ENCODE data around the gene PRDM16. TPM values are rescaled to one million over a fixed set of nuclear protein-coding genes. Genes with fewer than 3 reads are reported as not detected.

PRDM16 gene
- total RNA-seq, 4 donors from 2014 or later: 0.08 to 0.19 (median 0.12) TPM

- peak overlapping the region in 2 of 4 donors; percentile 3 to 28 for H3K27ac ChIP-seq
- intact Hi-C loops (cut with DNase I): no loop called here
- H3K36me3 ChIP-seq: no peaks in the 10 kb centered on the region
- peaks cover 0 to 17% (median 6%) of the 10 kb centered on the region in 3 donors for H3K4me1 ChIP-seq
- no peaks in the 10 kb centered on the region for H3K9me3 ChIP-seq
- 80 to 100% methylated on average over 1 to 3 of the region's 12 CpGs for WGBS, 2 donors
- H3K4me3 ChIP-seq: no peak overlapping the region
- TF ChIP-seq CTCF (IDR thresholded peaks at IDR 0.05): no peak
- TF ChIP-seq POLR2A (IDR thresholded peaks at IDR 0.05): no peak
- DNase-seq: no peak
- H3K27me3 ChIP-seq: peaks cover 0 to 34% (median 0%) of the 10 kb centered on the region in 4 donors
These were observed 58.7 kb downstream of the PRDM16 start for GRCh38 chr1:3127738-3128137.

- Histone ChIP-seq H3K27me3 (peaks cover 0 to 34% (median 0%) of the 10 kb centered on the region in 4 donors), H3K36me3 (no peaks in the 10 kb centered on the region), H3K27ac (peak overlapping the region in 1 of 4 donors; percentile 13), H3K4me3 (no peak overlapping the region), H3K9me3 (no peaks in the 10 kb centered on the region), H3K4me1 (peaks cover 0 to 17% (median 6%) of the 10 kb centered on the region in 3 donors)
- no peak for TF ChIP-seq POLR2A (IDR thresholded peaks at IDR 0.05)
- TF ChIP-seq CTCF (IDR thresholded peaks at IDR 0.05): no peak
- intact Hi-C loops (cut with DNase I): no loop called here
- WGBS, 2 donors: 73 to 88% methylated on average over 3 to 7 of the region's 26 CpGs
- no peak for DNase-seq
These were observed 59.6 kb downstream of the PRDM16 start for GRCh38 chr1:3128431-3129132.

GRCh38 chr1:3129133-3129490 is 60.1 kb downstream of the PRDM16 start:
- Histone ChIP-seq H3K36me3 (no peaks in the 10 kb centered on the region), H3K27me3 (peaks cover 0 to 34% (median 0%) of the 10 kb centered on the region in 4 donors), H3K27ac (no peak overlapping the region), H3K4me1 (peaks cover 0 to 17% (median 6%) of the 10 kb centered on the region in 3 donors), H3K9me3 (no peaks in the 10 kb centered on the region), H3K4me3 (no peak overlapping the region)
- intact Hi-C loops (cut with DNase I): no loop called here
- DNase-seq: no peak
- no peak for TF ChIP-seq POLR2A (IDR thresholded peaks at IDR 0.05)
- no peak for TF ChIP-seq CTCF (IDR thresholded peaks at IDR 0.05)
- 60 to 83% methylated on average over 3 to 6 of the region's 8 CpGs for WGBS, 2 donors

- Histone ChIP-seq H3K4me1 (peaks cover 0 to 17% (median 6%) of the 10 kb centered on the region in 3 donors), H3K27me3 (peaks cover 0 to 40% (median 0%) of the 10 kb centered on the region in 4 donors), H3K27ac (no peak overlapping the region), H3K9me3 (no peaks in the 10 kb centered on the region), H3K4me3 (no peak overlapping the region), H3K36me3 (no peaks in the 10 kb centered on the region)
- intact Hi-C loops (cut with DNase I): no loop called here
- no peak for TF ChIP-seq CTCF (IDR thresholded peaks at IDR 0.05)
- no peak for TF ChIP-seq POLR2A (IDR thresholded peaks at IDR 0.05)
- DNase-seq: no peak
- 60 to 83% methylated on average over 7 to 9 of the region's 13 CpGs for WGBS, 2 donors
These were observed 61.3 kb downstream of the PRDM16 start for GRCh38 chr1:3130268-3130667.

GRCh38 chr1:3132660-3133059 is 63.7 kb downstream of the PRDM16 start:
- Histone ChIP-seq H3K27ac (no peak overlapping the region), H3K27me3 (peaks cover 0 to 61% (median 0%) of the 10 kb centered on the region in 4 donors), H3K4me1 (no peaks in the 10 kb centered on the region), H3K36me3 (no peaks in the 10 kb centered on the region), H3K4me3 (no peak overlapping the region), H3K9me3 (no peaks in the 10 kb centered on the region)
- intact Hi-C loops (cut with DNase I): no loop called here
- TF ChIP-seq POLR2A (IDR thresholded peaks at IDR 0.05) (no peak), CTCF (IDR thresholded peaks at IDR 0.05) (no peak)
- WGBS, 2 donors: 44 to 72% methylated on average over 6 to 9 of the region's 12 CpGs
- DNase-seq: no peak
